Bronchial epithelial cell (primary cell): ENCODE results near the gene PSD4. TPM values are rescaled to one million over a fixed set of nuclear protein-coding genes. Genes with fewer than 3 reads are reported as not detected.

Source experiments
- DNase-seq: peaks from one replicate; pipeline ENCODE4 v3.0.0-alpha.2; 2010; ENCODE audit warnings: low read depth
- FAIRE-seq: peaks from 2 replicates; lab custom pipeline; 2011; peaks lifted over from hg19 to GRCh38; lab: Jason Lieb, UNC
- H3K27me3 ChIP-seq: 2 replicates; pipeline ENCODE4 v1.5.1; 2011; ENCODE audit warnings: low read length; ENCODE audit not compliant: control insufficient read depth, insufficient read depth
- H3K36me3 ChIP-seq: 2 replicates; pipeline ENCODE4 v1.5.1; 2011; ENCODE audit warnings: low read length; ENCODE audit not compliant: control insufficient read depth, insufficient read depth
- H3K4me3 ChIP-seq: 2 replicates; pipeline ENCODE4 v1.5.1; 2011; ENCODE audit warnings: mild to moderate bottlenecking, low read depth, low read length, control low read depth
- CTCF ChIP-seq: IDR thresholded peaks from 2 replicates; pipeline ENCODE4 v1.5.1; 2011; ENCODE audit warnings: mild to moderate bottlenecking, moderate library complexity, low read length, control low read depth, inconsistent platforms; ENCODE audit not compliant: insufficient read depth, severe bottlenecking
- total RNA-seq: library from RNA; depleted of rRNA; stranded (reverse); fragments of >200 nt; gene quantifications from 2 replicates; pipeline ENCODE4 v1.2.1, GENCODE V29; 2014

Gene PSD4
- total RNA-seq, 1 donor from 2014 or later = 25.0 TPM

DNA sequence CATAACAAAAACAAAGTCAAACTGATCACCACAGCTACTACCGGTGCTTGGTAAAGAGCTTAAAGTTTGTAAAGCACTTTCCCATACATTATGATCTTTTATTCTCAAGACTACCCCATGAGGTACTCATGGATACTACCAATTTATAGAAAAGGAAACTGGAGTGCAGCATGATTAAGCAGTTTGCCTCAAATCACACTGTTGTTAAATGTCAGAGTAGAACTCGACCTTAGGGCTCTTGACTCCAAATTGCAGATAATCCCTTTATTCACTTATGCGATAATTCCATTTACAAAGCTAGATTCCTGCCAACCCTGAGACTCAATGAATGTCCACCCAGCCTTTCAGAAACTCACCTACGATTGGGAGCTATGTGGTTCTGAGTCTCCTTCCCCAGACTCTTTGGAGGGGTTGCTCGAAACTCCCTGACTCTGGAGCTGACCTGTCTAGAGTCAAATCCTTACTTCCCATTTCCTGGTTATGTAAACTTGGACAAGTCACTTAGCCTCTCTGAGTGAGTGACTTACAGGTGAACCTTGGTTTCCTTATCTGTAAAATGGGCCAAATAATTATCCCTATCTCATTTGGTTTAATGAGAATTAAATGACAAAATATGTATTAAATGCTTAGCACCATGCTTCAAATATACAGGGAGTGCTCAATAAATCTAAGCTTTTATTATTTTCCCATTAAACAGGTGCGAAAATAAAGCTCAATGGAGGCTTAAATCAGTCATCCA is 47.4 kb downstream of the PSD4 start:
- TF ChIP-seq CTCF = no peak

DNA sequence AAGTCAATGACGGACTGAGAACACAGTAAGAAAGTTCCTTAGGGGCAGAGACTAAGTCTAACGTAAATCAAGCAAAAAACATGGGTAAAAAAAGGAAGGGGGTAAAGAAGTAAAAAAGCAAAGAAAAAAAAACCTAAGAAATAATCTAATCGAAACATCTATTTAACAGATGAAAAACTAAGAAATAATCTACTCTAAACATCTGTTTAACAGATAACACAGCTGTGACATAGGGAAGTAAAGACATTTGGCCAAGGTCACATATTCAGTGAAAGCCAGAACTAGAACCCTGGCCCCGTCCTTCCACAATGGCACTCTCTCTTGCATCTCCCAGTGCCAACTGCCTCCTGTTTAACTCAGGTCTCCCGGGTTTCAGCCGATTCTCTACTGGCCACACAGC is 48.1 kb downstream of the PSD4 start:
- no peak for TF ChIP-seq CTCF
- DNase-seq (no peak), FAIRE-seq (no peak)
- Histone ChIP-seq H3K27me3 (no peaks in the 10 kb centered on the region), H3K4me3 (no peak overlapping the region), H3K36me3 (no peaks in the 10 kb centered on the region)

More for the DNA sequence above, 47.4 kb downstream of the PSD4 start:
- H3K4me3 ChIP-seq = no peak overlapping the region
- FAIRE-seq = no peak
- H3K27me3 ChIP-seq = no peaks in the 10 kb centered on the region
- no peaks in the 10 kb centered on the region for H3K36me3 ChIP-seq
- no peak for DNase-seq

DNA sequence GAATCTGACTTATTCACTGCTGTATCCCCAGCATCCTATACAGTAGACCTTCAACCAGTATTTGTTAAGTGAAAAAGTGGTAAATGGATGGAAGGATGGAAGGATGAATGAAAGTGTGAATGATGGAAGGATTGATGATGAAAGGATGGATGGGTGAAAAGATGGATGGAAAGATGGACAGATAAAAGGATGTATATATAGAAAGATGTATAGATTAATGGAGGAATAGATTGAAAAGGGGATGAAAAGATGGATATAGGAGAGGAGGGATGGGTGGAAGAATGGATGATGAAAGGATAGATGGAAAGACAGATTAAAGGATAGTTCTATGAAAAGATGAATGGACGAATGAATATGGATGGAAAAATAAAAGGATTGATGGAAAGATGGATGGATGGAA is 50.0 kb downstream of the PSD4 start:
- H3K4me3 ChIP-seq = no peak overlapping the region
- no peak for DNase-seq
- TF ChIP-seq CTCF = no peak
- no peaks in the 10 kb centered on the region for H3K36me3 ChIP-seq
- no peak for FAIRE-seq
- no peaks in the 10 kb centered on the region for H3K27me3 ChIP-seq

- no peak for FAIRE-seq
- Histone ChIP-seq H3K27me3 (no peaks in the 10 kb centered on the region), H3K4me3 (no peak overlapping the region), H3K36me3 (no peaks in the 10 kb centered on the region)
- no peak for TF ChIP-seq CTCF
- no peak for DNase-seq
These were observed 51.0 kb downstream of the PSD4 start for GRCh38 chr2:113224647-113225236.

GRCh38 chr2:113225263-113226259 is 51.8 kb downstream of the PSD4 start:
- DNase-seq (no peak), FAIRE-seq (no peak)
- Histone ChIP-seq H3K27me3 (no peaks in the 10 kb centered on the region), H3K36me3 (no peaks in the 10 kb centered on the region), H3K4me3 (no peak overlapping the region)
- TF ChIP-seq CTCF = no peak
